ENCODE results near the gene SOX15.
A peak's percentile ranks its signal among the peaks of the same experiment; 100 is the strongest.

Gene SOX15

DNA sequence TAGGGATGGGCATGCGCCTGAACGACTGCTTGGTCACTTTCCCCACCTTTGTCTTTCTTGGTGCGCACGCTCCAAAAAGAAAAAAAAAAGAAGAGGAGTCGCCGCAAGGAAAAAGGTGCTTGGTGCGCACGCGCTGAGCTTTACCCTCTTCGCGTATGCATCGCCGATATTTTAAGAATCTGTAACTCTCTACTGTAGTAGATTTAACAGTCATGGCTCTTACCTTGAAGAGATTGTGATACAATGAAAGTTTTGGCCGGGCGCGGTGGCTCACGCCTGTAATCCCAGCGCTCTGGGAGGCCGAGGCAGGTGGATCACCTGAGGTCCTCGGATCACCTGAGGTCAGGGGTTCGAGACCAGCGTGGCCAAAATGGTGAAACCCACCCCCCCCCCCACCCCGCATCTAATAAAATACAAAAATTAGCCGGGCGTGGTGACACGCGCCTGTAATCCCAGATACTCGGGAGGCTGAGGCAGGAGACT, 25.4 kb upstream of the SOX15 start (continued):
- TF ChIP-seq ZNF10 (tag by site-specific recombination; IDR thresholded peaks at IDR 0.05) (no peak), KLF8 (tag by site-specific recombination; IDR thresholded peaks at IDR 0.05) (no peak; the same call in 1 of the 2 replicates), ZBTB26 (tag by site-specific recombination; optimal IDR thresholded peaks at IDR 0.05) (peak; percentile 14), ZNF184 (tag by site-specific recombination; IDR thresholded peaks at IDR 0.05) (no peak), GFI1B (tag by site-specific recombination; IDR thresholded peaks at IDR 0.05) (no peak), SP7 (tag by site-specific recombination; IDR thresholded peaks at IDR 0.05) (no peak; the same call in 1 of the 2 replicates), ZSCAN30 (tag by site-specific recombination; IDR thresholded peaks at IDR 0.05) (no peak), KLF16 (tag by site-specific recombination; IDR thresholded peaks at IDR 0.05) (no peak), SCRT2 (tag by site-specific recombination; IDR thresholded peaks at IDR 0.05) (no peak), ZNF704 (tag by site-specific recombination; IDR thresholded peaks at IDR 0.05) (no peak), ZNF76 (tag by site-specific recombination; IDR thresholded peaks at IDR 0.05; ENCODE audit: borderline replicate concordance, low read depth) (no peak), ZFP41 (tag by site-specific recombination; IDR thresholded peaks at IDR 0.05; ENCODE audit: borderline replicate concordance) (no peak), TRIM28 (IDR thresholded peaks at IDR 0.05; ENCODE audit: borderline replicate concordance, low read length) (no peak), ZNF175 (tag by site-specific recombination; IDR thresholded peaks at IDR 0.05) (no peak), EGR2 (tag by site-specific recombination; IDR thresholded peaks at IDR 0.05; ENCODE audit: low read depth) (no peak), ZNF629 (tag by site-specific recombination; IDR thresholded peaks at IDR 0.05) (no peak), ZNF677 (tag by site-specific recombination; IDR thresholded peaks at IDR 0.05) (no peak), ZBTB44 (tag by site-specific recombination; IDR thresholded peaks at IDR 0.05) (no peak), ZEB2 (tag by site-specific recombination; IDR thresholded peaks at IDR 0.05) (peak; percentile 75; the same call in 1 of the 2 replicates), ZNF335 (tag by site-specific recombination; conservative IDR thresholded peaks at IDR 0.05) (peak; percentile 86), ZNF18 (tag by site-specific recombination; IDR thresholded peaks at IDR 0.05) (no peak), HOXC10 (CRISPR knock-in tag; IDR thresholded peaks at IDR 0.05) (no peak)
- TF ChIP-seq, protein P1, sequence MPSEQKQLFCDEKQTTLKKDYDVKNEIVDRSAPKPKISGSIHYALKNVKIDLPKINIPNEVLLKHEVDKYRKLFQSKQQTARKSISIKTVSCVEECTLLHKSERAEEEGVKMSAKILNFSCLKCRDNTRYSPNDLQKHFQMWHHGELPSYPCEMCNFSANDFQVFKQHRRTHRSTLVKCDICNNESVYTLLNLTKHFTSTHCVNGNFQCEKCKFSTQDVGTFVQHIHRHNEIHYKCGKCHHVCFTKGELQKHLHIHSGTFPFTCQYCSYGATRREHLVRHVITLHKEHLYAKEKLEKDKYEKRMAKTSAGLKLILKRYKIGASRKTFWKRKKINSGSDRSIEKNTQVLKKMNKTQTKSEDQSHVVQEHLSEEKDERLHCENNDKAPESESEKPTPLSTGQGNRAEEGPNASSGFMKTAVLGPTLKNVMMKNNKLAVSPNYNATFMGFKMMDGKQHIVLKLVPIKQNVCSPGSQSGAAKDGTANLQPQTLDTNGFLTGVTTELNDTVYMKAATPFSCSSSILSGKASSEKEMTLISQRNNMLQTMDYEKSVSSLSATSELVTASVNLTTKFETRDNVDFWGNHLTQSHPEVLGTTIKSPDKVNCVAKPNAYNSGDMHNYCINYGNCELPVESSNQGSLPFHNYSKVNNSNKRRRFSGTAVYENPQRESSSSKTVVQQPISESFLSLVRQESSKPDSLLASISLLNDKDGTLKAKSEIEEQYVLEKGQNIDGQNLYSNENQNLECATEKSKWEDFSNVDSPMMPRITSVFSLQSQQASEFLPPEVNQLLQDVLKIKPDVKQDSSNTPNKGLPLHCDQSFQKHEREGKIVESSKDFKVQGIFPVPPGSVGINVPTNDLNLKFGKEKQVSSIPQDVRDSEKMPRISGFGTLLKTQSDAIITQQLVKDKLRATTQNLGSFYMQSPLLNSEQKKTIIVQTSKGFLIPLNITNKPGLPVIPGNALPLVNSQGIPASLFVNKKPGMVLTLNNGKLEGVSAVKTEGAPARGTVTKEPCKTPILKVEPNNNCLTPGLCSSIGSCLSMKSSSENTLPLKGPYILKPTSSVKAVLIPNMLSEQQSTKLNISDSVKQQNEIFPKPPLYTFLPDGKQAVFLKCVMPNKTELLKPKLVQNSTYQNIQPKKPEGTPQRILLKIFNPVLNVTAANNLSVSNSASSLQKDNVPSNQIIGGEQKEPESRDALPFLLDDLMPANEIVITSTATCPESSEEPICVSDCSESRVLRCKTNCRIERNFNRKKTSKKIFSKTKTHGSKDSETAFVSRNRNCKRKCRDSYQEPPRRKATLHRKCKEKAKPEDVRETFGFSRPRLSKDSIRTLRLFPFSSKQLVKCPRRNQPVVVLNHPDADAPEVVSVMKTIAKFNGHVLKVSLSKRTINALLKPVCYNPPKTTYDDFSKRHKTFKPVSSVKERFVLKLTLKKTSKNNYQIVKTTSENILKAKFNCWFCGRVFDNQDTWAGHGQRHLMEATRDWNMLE (tag by site-specific recombination; conservative IDR thresholded peaks at IDR 0.05; ENCODE audit: low read depth), result no peak
- TF ChIP-seq, protein P2, sequence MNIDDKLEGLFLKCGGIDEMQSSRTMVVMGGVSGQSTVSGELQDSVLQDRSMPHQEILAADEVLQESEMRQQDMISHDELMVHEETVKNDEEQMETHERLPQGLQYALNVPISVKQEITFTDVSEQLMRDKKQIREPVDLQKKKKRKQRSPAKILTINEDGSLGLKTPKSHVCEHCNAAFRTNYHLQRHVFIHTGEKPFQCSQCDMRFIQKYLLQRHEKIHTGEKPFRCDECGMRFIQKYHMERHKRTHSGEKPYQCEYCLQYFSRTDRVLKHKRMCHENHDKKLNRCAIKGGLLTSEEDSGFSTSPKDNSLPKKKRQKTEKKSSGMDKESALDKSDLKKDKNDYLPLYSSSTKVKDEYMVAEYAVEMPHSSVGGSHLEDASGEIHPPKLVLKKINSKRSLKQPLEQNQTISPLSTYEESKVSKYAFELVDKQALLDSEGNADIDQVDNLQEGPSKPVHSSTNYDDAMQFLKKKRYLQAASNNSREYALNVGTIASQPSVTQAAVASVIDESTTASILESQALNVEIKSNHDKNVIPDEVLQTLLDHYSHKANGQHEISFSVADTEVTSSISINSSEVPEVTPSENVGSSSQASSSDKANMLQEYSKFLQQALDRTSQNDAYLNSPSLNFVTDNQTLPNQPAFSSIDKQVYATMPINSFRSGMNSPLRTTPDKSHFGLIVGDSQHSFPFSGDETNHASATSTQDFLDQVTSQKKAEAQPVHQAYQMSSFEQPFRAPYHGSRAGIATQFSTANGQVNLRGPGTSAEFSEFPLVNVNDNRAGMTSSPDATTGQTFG (tag by site-specific recombination; IDR thresholded peaks at IDR 0.05; ENCODE audit: borderline replicate concordance), result no peak
- TF ChIP-seq, protein P3, sequence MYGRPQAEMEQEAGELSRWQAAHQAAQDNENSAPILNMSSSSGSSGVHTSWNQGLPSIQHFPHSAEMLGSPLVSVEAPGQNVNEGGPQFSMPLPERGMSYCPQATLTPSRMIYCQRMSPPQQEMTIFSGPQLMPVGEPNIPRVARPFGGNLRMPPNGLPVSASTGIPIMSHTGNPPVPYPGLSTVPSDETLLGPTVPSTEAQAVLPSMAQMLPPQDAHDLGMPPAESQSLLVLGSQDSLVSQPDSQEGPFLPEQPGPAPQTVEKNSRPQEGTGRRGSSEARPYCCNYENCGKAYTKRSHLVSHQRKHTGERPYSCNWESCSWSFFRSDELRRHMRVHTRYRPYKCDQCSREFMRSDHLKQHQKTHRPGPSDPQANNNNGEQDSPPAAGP (tag by site-specific recombination; IDR thresholded peaks at IDR 0.05), result no peak
